HG03196 (cell line): Measurements from ENCODE around the gene MLYCD.

Source experiments
- ATAC-seq: cut with Tn5 transposase; IDR thresholded peaks from one replicate; pipeline ENCODE4 v1.9.1; 2021; ENCODE audit not compliant: unreplicated experiment

MLYCD gene

GRCh38 chr16:83968891-83969649 is 70.2 kb downstream of the MLYCD start:
- ATAC-seq = no peak

DNA sequence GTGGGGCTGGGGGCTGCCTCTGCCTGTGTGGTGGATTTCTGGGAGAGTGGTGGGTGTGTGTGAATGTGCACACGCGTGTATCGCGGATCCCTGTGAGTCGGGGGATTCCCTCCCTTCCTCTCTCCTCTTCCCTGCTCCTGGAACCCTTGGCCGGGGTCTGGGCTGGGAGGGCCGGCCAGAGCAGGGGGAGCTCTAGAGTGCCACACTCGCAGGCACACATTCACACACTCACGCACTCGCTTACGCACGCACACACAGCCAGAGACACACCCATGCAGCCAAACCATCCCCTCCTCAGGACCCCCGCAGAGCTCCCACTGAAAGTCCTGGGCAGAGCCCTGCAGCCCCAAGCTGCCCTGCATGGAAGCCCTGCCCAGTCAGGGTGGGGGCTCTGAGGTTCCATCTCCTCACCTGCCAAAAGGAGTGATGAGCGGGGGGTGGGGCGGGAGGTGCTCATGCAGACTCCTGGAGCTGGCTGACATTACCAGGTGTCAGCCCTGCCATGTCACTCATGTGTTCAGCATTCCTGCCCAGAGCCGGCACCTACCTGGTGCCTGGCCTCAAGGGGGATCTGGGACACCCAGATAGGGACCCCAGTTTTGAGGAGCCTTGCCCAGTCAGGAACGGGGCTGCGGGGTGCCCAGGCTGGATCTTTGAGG is 71.0 kb downstream of the MLYCD start:
- ATAC-seq = no peak

- ATAC-seq = no peak
Observed at GRCh38 chr16:83970430-83970815, 71.5 kb downstream of the MLYCD start.

GRCh38 chr16:83971165-83972130 is 72.5 kb downstream of the MLYCD start:
- no peak for ATAC-seq

DNA sequence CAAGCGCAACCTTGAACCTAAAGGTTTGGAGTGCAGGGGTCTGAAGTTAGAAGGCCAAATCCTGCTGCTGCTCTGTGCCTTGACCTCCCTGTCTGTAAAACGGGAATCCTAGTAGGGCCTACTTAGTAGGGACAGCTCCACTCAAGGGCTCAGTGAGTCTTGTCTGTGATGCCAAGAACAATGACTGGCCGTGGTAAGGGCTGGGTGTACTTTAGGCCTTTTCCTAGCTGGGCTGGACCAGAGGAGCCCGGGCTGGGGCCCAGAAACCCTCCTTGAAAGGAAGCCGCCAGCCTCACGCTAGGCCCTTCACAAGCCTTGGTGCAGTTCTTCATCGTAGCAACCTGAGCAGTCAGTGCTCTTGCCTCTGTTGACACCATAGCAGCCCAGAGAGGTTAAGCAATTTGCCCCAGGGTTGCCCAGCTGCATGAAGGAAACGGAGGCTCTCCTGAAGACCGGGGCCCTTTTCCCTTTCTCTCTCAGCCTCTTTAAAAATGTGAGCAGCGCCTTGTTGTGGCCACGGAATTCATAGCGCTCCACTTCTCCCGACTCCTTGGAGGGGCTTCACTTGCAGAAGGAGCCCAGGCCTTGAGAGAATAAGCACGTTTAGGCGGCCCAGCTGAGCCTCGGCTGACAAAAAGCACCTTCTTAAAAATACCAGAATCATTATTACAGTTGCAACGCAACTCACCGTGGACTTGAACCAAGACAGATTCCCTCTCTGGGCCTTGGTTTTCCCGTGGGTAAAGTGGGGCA is 73.5 kb downstream of the MLYCD start:
- no peak for ATAC-seq

- ATAC-seq = no peak
Observed at GRCh38 chr16:83973077-83973476, 74.2 kb downstream of the MLYCD start.

DNA sequence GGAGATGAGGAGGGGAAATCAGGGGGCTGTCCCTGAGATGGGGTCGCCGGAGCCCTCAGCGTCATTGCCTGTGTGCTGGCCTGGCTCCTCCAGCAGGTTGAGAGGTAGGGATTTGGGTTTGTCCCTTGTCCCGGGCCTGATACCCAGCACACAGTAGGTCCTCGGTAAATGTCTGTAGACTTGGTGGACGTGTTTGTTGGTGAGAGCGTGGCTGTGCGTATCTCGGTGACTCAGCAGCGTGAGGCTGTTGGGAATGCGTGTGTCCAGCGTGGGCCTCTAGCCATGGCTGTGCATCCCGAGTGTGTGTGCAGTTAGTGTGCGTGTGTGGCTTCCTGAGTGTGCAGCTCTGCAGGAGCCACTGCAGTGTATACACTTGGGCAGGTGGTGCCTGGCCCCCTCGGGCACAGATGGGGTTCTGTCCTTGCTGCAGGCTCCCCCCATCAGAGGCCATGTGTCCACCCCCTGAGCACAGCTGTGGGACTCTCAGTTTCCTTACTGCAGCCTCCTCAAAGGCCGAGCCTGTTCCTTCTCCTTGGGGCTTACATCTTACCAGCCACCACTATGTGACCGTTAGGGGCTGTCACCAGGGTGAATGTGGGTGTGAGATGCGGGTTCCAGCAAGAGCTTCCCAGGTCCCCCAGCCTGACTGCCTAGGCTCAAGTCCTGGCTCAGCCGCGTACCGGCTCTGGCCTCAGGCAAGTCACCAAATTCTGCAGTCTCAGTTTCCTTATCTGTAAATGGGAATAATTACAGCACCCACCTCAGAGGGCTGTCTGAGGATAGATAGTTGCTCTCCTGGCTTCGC is 74.9 kb downstream of the MLYCD start:
- ATAC-seq = no peak

DNA sequence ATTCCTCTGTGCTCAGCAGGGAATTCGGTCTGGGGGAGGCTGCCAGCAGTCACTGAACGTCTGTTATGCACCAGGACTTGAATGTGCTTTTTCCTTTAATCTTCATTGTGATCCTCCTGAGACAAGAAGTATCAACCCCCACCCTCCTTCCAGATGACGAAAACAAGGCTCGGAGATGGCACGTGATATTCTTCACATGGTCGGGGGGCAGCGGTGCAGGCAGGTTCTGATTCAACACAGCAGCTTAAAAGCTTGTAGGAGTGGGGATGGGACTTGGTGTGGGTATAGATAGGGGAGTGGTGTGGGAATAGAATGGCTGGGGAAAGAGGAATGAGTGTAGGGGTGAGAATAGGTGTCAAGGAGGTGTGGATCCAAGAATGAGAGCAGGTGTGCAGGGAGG is 75.6 kb downstream of the MLYCD start:
- ATAC-seq = no peak

GRCh38 chr16:83975590-83976260 is 76.8 kb downstream of the MLYCD start:
- no peak for ATAC-seq
